ENCODE data around the gene FBXL22. TPM values are rescaled to one million over a fixed set of nuclear protein-coding genes. Genes with fewer than 3 reads are reported as not detected.

Gene FBXL22
- 0.45 TPM in 1 of 2 replicates, not detected in the other for polyA plus RNA-seq

GRCh38 chr15:63597038-63597790 is at the start of gene FBXL22:
Gene FBXL22, plus strand, starts transcription at chr15:63597387. Its CDS starts 6 bp downstream, at chr15:63597393.

Other genes starting within 250 kb of the FBXL22 start
- gene CA12, start 215.5 kb upstream of the FBXL22 start, polyA plus RNA-seq, result 87.1 and 111 TPM in 2 replicates
- 13.6 and 20.5 TPM in 2 replicates for gene USP3, start 92.8 kb upstream of the FBXL22 start, polyA plus RNA-seq
- 27.7 and 30.1 TPM in 2 replicates for gene HERC1, start 236.6 kb downstream of the FBXL22 start, polyA plus RNA-seq

Measured in Purkinje cell (primary cell).